NCI-H2081 treated with DMSO at 0.1 percent for 48 hours (cell line): ENCODE results near the gene ATF1.
"Not testable (repeated sequence)": the region's sequence is repeated elsewhere in the genome, so short reads cannot be mapped to it uniquely, and the experiment has no call there.

Experiments used
- DNase-seq: peaks from one replicate; lab custom pipeline; 2025; lab: John Stamatoyannopoulos, UW

The ATF1 gene

GRCh38 chr12:50862316-50862715 lies 98.4 kb downstream of the ATF1 start:
- no peak for DNase-seq

DNA sequence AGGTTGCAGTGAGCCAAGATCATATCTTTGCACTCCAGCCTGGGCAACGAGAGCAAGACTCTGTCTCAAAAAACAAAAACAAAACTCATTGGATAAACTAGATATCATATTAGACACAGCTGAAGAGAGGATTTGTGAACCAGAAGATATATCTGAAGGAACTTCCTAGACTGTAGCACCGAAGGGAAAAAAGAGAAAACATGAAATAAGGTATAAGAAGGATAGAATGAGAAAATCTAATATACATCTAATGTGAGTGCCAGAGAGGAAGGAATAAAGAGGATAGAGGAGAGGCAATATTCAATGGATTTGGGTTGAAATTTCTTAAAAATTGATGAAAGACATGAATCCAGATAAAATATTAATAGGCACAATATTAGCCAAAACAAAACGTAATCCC lies 101.4 kb downstream of the ATF1 start:
- DNase-seq, result no peak

DNA sequence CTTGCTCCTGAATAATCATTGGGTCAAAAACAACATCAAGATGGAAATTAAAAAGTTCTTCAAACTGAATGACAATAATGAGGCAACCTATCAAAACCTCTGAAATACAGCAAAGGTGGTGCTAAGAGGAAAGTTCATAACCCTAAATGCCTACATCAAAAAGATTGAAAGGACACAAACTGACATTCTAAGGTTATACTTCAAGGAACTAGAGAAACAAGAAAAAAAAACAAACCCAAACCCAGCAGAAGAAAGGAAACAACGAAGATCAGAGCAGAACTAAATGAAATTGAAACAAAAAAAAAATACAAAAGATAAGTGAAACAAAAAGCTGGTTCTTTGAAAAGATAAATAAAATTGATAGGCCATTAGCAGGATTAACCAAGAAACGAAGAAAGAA lies 105.0 kb downstream of the ATF1 start:
- DNase-seq, result not testable (repeated sequence)
